ENCODE measurements around the gene LST1. TPM values are rescaled to one million over a fixed set of nuclear protein-coding genes. Genes with fewer than 3 reads are reported as not detected.
A peak's percentile ranks its signal among the peaks of the same experiment; 100 is the strongest.

LST1 gene
- total RNA-seq, 1 donor from 2014 or later = 14.6 TPM

GRCh38 chr6:31631681-31632278 is 45.7 kb downstream of the LST1 start:
- intact Hi-C loops (cut with micrococcal nuclease) = no loop called here
- H3K4me1 Mint-ChIP-seq (ENCODE audit: low read depth) = peaks cover 4% of the 10 kb centered on the region
- no peak for DNase-seq (ENCODE audit: low spot score)
- H3K36me3 Mint-ChIP-seq (ENCODE audit: low read depth) = peaks cover 94% of the 10 kb centered on the region
- H3K9me3 Mint-ChIP-seq = no peaks in the 10 kb centered on the region
- no peak overlapping the region for H3K27ac Mint-ChIP-seq
- H3K27me3 Mint-ChIP-seq (ENCODE audit: low read depth) = no peaks in the 10 kb centered on the region
- H3K4me3 Mint-ChIP-seq (ENCODE audit: low read depth) = no peak overlapping the region

GRCh38 chr6:31632279-31632946 is 46.3 kb downstream of the LST1 start:
- H3K4me1 Mint-ChIP-seq (ENCODE audit: low read depth) = peaks cover under 1% of the 10 kb centered on the region
- DNase-seq (ENCODE audit: low spot score) = no peak
- H3K9me3 Mint-ChIP-seq = no peaks in the 10 kb centered on the region
- H3K27me3 Mint-ChIP-seq (ENCODE audit: low read depth) = no peaks in the 10 kb centered on the region
- intact Hi-C loops (cut with micrococcal nuclease) = no loop called here
- peaks cover 95% of the 10 kb centered on the region for H3K36me3 Mint-ChIP-seq (ENCODE audit: low read depth)
- H3K4me3 Mint-ChIP-seq (ENCODE audit: low read depth) = no peak overlapping the region
- H3K27ac Mint-ChIP-seq = no peak overlapping the region

DNA sequence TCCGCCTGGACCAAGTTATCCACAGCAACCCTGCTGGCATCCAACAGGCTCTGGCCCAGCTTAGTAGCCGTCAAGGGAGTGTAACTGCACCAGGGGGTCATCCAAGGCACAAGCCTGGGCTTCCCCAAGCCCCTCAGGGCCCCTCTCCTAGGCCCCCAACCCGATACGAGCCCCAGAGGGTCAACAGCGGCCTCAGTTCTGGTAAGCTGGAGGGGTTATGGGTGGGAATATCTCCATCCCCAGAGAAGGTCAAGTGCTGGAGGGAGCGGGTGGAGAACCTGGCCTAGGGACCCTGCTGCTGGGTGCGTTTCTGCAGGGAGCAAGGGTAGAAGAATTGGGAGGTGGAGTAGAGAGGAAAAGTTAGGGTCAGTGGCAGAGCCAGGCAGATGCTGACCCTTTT is 47.4 kb downstream of the LST1 start:
- Mint-ChIP-seq H3K4me1 (ENCODE audit: low read depth) (no peaks in the 10 kb centered on the region), H3K27ac (no peak overlapping the region), H3K36me3 (ENCODE audit: low read depth) (peaks cover 91% of the 10 kb centered on the region), H3K9me3 (no peaks in the 10 kb centered on the region), H3K27me3 (ENCODE audit: low read depth) (no peaks in the 10 kb centered on the region), H3K4me3 (ENCODE audit: low read depth) (no peak overlapping the region)
- no peak for DNase-seq (ENCODE audit: low spot score)
- intact Hi-C loops (cut with micrococcal nuclease) = no loop called here

DNA sequence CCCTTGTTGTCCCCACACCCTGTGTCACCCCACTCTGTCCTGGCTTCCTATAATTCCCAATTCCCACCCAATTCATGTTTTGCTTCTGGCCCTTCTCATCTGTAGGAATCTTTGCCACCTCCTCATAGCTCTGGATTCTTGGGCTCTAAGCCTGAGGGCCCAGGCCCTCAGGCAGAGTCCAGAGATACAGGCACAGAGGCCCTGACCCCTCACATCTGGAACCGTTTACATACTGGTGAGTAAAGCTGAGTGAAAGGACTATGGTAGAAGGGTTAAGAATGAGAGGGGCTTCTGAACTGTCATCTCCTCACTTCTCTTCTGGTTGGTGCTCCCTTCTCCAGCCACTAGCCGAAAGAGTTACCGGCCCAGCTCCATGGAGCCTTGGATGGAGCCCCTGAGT is 48.1 kb downstream of the LST1 start:
- H3K27ac Mint-ChIP-seq = no peak overlapping the region
- no peaks in the 10 kb centered on the region for H3K4me1 Mint-ChIP-seq (ENCODE audit: low read depth)
- intact Hi-C loops (cut with micrococcal nuclease) = no loop called here
- H3K9me3 Mint-ChIP-seq = no peaks in the 10 kb centered on the region
- H3K27me3 Mint-ChIP-seq (ENCODE audit: low read depth) = no peaks in the 10 kb centered on the region
- H3K36me3 Mint-ChIP-seq (ENCODE audit: low read depth) = peaks cover 90% of the 10 kb centered on the region
- no peak overlapping the region for H3K4me3 Mint-ChIP-seq (ENCODE audit: low read depth)
- DNase-seq (ENCODE audit: low spot score) = no peak

DNA sequence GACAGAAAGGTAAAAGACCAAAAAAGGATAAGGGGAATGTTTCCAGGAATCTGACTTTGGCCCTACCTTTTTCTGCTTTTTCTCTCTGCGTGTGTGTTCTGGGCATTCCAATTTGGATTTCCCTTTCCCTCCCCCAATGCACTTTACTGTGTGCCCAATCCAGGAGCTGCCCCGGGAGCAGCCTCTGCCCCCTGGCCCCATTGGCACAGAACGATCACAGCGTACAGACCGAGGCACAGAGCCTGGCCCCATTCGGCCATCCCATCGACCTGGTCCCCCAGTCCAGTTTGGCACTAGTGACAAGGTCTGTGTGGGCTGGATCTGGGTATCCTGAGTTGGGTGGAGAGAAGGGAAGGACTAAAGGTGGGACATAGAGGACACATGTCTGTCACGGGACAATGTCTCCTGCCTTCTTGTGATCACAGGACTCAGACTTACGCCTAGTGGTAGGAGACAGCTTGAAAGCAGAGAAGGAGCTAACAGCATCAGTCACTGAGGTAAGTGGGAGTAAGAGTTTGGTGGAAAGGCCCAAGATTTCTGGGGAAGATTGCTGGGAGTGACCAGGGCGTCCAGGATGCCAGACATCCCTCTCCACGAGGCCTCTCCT is 49.0 kb downstream of the LST1 start:
- Mint-ChIP-seq H3K27ac (peak overlapping the region; percentile 42), H3K36me3 (ENCODE audit: low read depth) (peaks cover 85% of the 10 kb centered on the region), H3K4me3 (ENCODE audit: low read depth) (no peak overlapping the region), H3K4me1 (ENCODE audit: low read depth) (peaks cover 5% of the 10 kb centered on the region), H3K9me3 (no peaks in the 10 kb centered on the region), H3K27me3 (ENCODE audit: low read depth) (no peaks in the 10 kb centered on the region)
- intact Hi-C loops (cut with micrococcal nuclease) = no loop called here
- no peak for DNase-seq (ENCODE audit: low spot score)

DNA sequence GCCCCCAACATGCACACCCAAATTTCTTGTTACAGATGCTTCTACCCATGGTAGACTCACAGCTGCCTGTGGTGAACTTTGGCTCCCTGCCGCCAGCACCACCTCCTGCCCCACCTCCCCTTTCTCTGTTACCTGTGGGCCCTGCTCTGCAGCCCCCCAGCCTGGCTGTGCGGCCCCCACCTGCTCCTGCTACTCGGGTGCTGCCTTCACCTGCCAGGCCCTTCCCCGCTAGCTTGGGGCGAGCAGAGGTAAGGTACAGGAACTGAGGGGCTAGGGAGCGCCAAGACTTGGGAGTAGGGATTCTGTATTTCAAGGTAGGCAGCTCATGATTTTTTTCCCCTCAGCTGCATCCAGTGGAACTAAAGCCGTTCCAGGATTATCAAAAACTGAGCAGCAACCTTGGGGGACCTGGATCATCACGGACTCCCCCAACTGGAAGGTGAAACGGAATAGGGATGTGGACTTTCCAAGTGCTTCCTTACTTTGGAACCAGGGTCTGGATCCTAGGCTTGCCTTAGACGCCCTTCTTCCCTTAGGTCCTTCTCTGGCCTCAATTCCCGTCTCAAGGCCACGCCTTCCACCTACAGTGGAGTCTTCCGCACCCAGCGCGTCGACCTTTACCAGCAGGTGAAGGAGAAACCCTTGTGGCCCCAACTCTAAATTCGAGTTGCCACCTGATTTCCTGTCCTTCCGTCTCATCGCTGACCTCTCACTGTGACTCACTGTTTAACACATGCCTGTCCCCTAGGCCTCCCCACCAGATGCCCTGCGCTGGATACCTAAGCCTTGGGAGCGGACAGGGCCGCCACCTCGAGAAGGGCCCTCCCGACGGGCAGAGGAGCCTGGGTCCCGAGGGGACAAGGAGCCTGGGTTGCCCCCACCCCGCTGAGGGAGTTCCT is 50.9 kb downstream of the LST1 start:
- intact Hi-C loops (cut with micrococcal nuclease) = no loop called here
- H3K27ac Mint-ChIP-seq = no peak overlapping the region
- DNase-seq (ENCODE audit: low spot score) = no peak
- H3K4me1 Mint-ChIP-seq (ENCODE audit: low read depth) = peaks cover 6% of the 10 kb centered on the region
- H3K4me3 Mint-ChIP-seq (ENCODE audit: low read depth) = no peak overlapping the region
- no peaks in the 10 kb centered on the region for H3K9me3 Mint-ChIP-seq
- no peaks in the 10 kb centered on the region for H3K27me3 Mint-ChIP-seq (ENCODE audit: low read depth)
- H3K36me3 Mint-ChIP-seq (ENCODE audit: low read depth) = peaks cover 86% of the 10 kb centered on the region

Other genes starting within 250 kb of the LST1 start
- 3,580 and 3,693 TPM in 2 replicates for gene HLA-B, start 229.1 kb upstream of the LST1 start, total RNA-seq
- gene MICA, start 182.7 kb upstream of the LST1 start, total RNA-seq = 5.6 and 6.0 TPM in 2 replicates
- gene MICB, start 88.1 kb upstream of the LST1 start, total RNA-seq = 30.6 and 31.5 TPM in 2 replicates
- gene MCCD1, start 57.3 kb upstream of the LST1 start, total RNA-seq = not detected in 2 replicates
- gene DDX39B, start 44.3 kb upstream of the LST1 start, total RNA-seq = 579 and 583 TPM in 2 replicates
- gene ATP6V1G2, start 39.7 kb upstream of the LST1 start, total RNA-seq = 0.69 and 0.82 TPM in 2 replicates
- gene NFKBIL1, start 38.7 kb upstream of the LST1 start, total RNA-seq = 15.7 and 17.6 TPM in 2 replicates
- 293 and 308 TPM in 2 replicates for gene LTA, start 14.0 kb upstream of the LST1 start, total RNA-seq
- 94.4 and 96.8 TPM in 2 replicates for gene TNF, start 10.7 kb upstream of the LST1 start, total RNA-seq
- 16.3 and 16.6 TPM in 2 replicates for gene LTB, start 3.9 kb upstream of the LST1 start, total RNA-seq
- 8.0 and 9.3 TPM in 2 replicates for gene NCR3, start 6.7 kb downstream of the LST1 start, total RNA-seq
- 71.8 and 78.2 TPM in 2 replicates for gene AIF1, start 29.0 kb downstream of the LST1 start, total RNA-seq
- gene PRRC2A, start 34.4 kb downstream of the LST1 start, total RNA-seq = 298 and 304 TPM in 2 replicates
- 330 and 335 TPM in 2 replicates for gene BAG6, start 66.4 kb downstream of the LST1 start, total RNA-seq
- 2.3 and 2.4 TPM in 2 replicates for gene APOM, start 69.6 kb downstream of the LST1 start, total RNA-seq
- 18.1 and 19.3 TPM in 2 replicates for gene C6orf47, start 74.5 kb downstream of the LST1 start, total RNA-seq
- gene GPANK1, start 78.7 kb downstream of the LST1 start, total RNA-seq = 31.5 and 34.7 TPM in 2 replicates
- 266 and 279 TPM in 2 replicates for gene CSNK2B, start 79.8 kb downstream of the LST1 start, total RNA-seq
- gene LY6G5B, start 83.7 kb downstream of the LST1 start, total RNA-seq = 31.0 and 32.1 TPM in 2 replicates
- 4.6 and 4.8 TPM in 2 replicates for gene LY6G5C, start 94.8 kb downstream of the LST1 start, total RNA-seq
- gene ABHD16A, start 117.0 kb downstream of the LST1 start, total RNA-seq = 51.4 and 52.7 TPM in 2 replicates
- not detected in 2 replicates for gene LY6G6F, start 120.6 kb downstream of the LST1 start, total RNA-seq
- gene LY6G6D, start 129.1 kb downstream of the LST1 start, total RNA-seq = not detected in 2 replicates
- not detected in 2 replicates for gene LY6G6C, start 135.5 kb downstream of the LST1 start, total RNA-seq
- not detected in 2 replicates for gene MPIG6B, start 137.1 kb downstream of the LST1 start, total RNA-seq
- gene DDAH2, start 143.0 kb downstream of the LST1 start, total RNA-seq = 5.8 and 7.7 TPM in 2 replicates
- gene CLIC1, start 150.3 kb downstream of the LST1 start, total RNA-seq = 412 and 423 TPM in 2 replicates
- 82.8 and 93.3 TPM in 2 replicates for gene MSH5, start 153.7 kb downstream of the LST1 start, total RNA-seq
- gene SAPCD1, start 176.4 kb downstream of the LST1 start, total RNA-seq = 16.4 and 18.9 TPM in 2 replicates
- 5.6 and 5.9 TPM in 2 replicates for gene VWA7, start 191.1 kb downstream of the LST1 start, total RNA-seq
- 166 and 176 TPM in 2 replicates for gene VARS1, start 209.5 kb downstream of the LST1 start, total RNA-seq
- 130 TPM in 2 replicates for gene LSM2, start 220.7 kb downstream of the LST1 start, total RNA-seq
- gene HSPA1L, start 229.0 kb downstream of the LST1 start, total RNA-seq = 2.1 and 2.4 TPM in 2 replicates
- gene HSPA1A, start 229.3 kb downstream of the LST1 start, total RNA-seq = 112 and 118 TPM in 2 replicates
- gene HSPA1B, start 241.5 kb downstream of the LST1 start, total RNA-seq = 116 and 120 TPM in 2 replicates

Data from activated T-helper 2 cell treated with anti-CD3 and anti-CD28 coated beads, Interferon-gamma antibody, Interleukin-2, Interleukin-4, amounts not matched to agents 10 μg/mL and 5 μg/mL and 100 μg/mL, durations not matched to agents 14 hours and 24 hours and 36 hours (primary cell).